GM23338 (cell line): Measurements from ENCODE around the gene RTL10.

ENCODE experiments used
- CREB1 ChIP-seq: fragments of 250-450 bp; sonication (Bioruptor Pico); IDR thresholded peaks from 2 replicates; pipeline ENCODE4 v1.5.0; 2020; ENCODE audit warnings: low read depth, mild to moderate bottlenecking, moderate library complexity
- CTCF ChIP-seq, 2 experiments: fragments of 200-600 bp in 1 of 2; sonication (generic) in 1 of 2; conservative IDR thresholded peaks; 2 replicates each; pipeline versions ENCODE4 v1.5.1 to v1.6.1; 2016 to 2017; ENCODE audit warnings: antibody characterized with exemption in 2 of 2, low read depth in 2 of 2, mild to moderate bottlenecking in 2 of 2, moderate library complexity in 1 of 2
- ETS1 ChIP-seq: IDR thresholded peaks from 2 replicates; pipeline ENCODE4 v1.6.1; 2016; ENCODE audit warnings: antibody characterized with exemption
- EZH2 ChIP-seq: fragments of 200-600 bp; sonication (generic); IDR thresholded peaks from one replicate; pipeline ENCODE4 v1.8.0; 2017; ENCODE audit warnings: antibody characterized with exemption, mild to moderate bottlenecking, low read depth; ENCODE audit not compliant: unreplicated experiment
- EZH2phosphoT487 ChIP-seq: fragments of 200-600 bp; sonication (generic); IDR thresholded peaks from one replicate; pipeline ENCODE4 v1.8.1; 2018; ENCODE audit warnings: antibody characterized with exemption; ENCODE audit not compliant: unreplicated experiment
- JUNB ChIP-seq: IDR thresholded peaks from one replicate; pipeline ENCODE4 v1.6.1; 2016; ENCODE audit warnings: antibody characterized with exemption; ENCODE audit not compliant: unreplicated experiment
- NANOG ChIP-seq: IDR thresholded peaks from 2 replicates; pipeline ENCODE4 v1.6.1; 2016; ENCODE audit warnings: antibody characterized with exemption, borderline replicate concordance
- POLR2AphosphoS5 ChIP-seq: IDR thresholded peaks from 2 replicates; pipeline ENCODE4 v1.6.1; 2016; ENCODE audit warnings: antibody characterized with exemption, low read depth
- REST ChIP-seq: IDR thresholded peaks from one replicate; pipeline ENCODE4 v1.6.1; 2018; ENCODE audit warnings: antibody characterized with exemption; ENCODE audit not compliant: unreplicated experiment
- ZNF114 ChIP-seq: fragments of 250-450 bp; sonication (Bioruptor Pico); IDR thresholded peaks from 2 replicates; pipeline ENCODE4 v1.5.0; 2020; ENCODE audit warnings: mild to moderate bottlenecking, moderate library complexity
- ZNF331 ChIP-seq: fragments of 250-450 bp; sonication (Bioruptor Pico); IDR thresholded peaks from 2 replicates; pipeline ENCODE4 v1.5.0; 2020; ENCODE audit warnings: low read depth, mild to moderate bottlenecking, moderate library complexity

- no peak for TF ChIP-seq EZH2
- TF ChIP-seq CTCF (conservative IDR thresholded peaks at IDR 0.05; ENCODE audit: low read depth in 2 of 2) = no peak
- no peak for TF ChIP-seq NANOG
- no peak for TF ChIP-seq REST
- no peak for TF ChIP-seq ZNF114 (CRISPR knock-in tag)
- no peak for TF ChIP-seq JUNB
- TF ChIP-seq ETS1 = no peak
- TF ChIP-seq EZH2phosphoT487 = no peak
- no peak for TF ChIP-seq POLR2AphosphoS5
- no peak for TF ChIP-seq ZNF331 (CRISPR knock-in tag)
- no peak for TF ChIP-seq CREB1
These were observed 30.3 kb downstream of the RTL10 start for GRCh38 chr22:19824212-19824925.
